ENCODE measurements around the gene FHIT.
"Not testable (repeated sequence)": the region's sequence is repeated elsewhere in the genome, so short reads cannot be mapped to it uniquely, and the experiment has no call there.

Gene FHIT

GRCh38 chr3:59836531-59836930 lies 1414.7 kb downstream of the FHIT start:
- no peak for DNase-seq

- DNase-seq: no peak
Observed at GRCh38 chr3:59832702-59833101, 1418.5 kb downstream of the FHIT start.

- DNase-seq: no peak
Observed at GRCh38 chr3:59832241-59832640, 1419.0 kb downstream of the FHIT start.

- DNase-seq: no peak
Observed at GRCh38 chr3:59831394-59831793, 1419.9 kb downstream of the FHIT start.

- DNase-seq: no peak
Observed at GRCh38 chr3:59829527-59829926, 1421.7 kb downstream of the FHIT start.

- no peak for DNase-seq
Observed at GRCh38 chr3:59824876-59825275, 1426.4 kb downstream of the FHIT start.

GRCh38 chr3:59821274-59821673 lies 1430.0 kb downstream of the FHIT start:
- no peak for DNase-seq

GRCh38 chr3:59820352-59820934 lies 1430.8 kb downstream of the FHIT start:
- DNase-seq: no peak

GRCh38 chr3:59818919-59819300 lies 1432.3 kb downstream of the FHIT start:
- no peak for DNase-seq

- DNase-seq: no peak
Observed at GRCh38 chr3:59818033-59818918, 1433.0 kb downstream of the FHIT start.

- DNase-seq: no peak
Observed at GRCh38 chr3:59817511-59817910, 1433.7 kb downstream of the FHIT start.

- DNase-seq: no peak
Observed at GRCh38 chr3:59816312-59816711, 1434.9 kb downstream of the FHIT start.

- DNase-seq: no peak
Observed at GRCh38 chr3:59813148-59813538, 1438.1 kb downstream of the FHIT start.

GRCh38 chr3:59812237-59813147 lies 1438.8 kb downstream of the FHIT start:
- no peak for DNase-seq

GRCh38 chr3:59811160-59811559 lies 1440.1 kb downstream of the FHIT start:
- no peak for DNase-seq

- DNase-seq: no peak
Observed at GRCh38 chr3:59810606-59811005, 1440.6 kb downstream of the FHIT start.

GRCh38 chr3:59809710-59810444 lies 1441.4 kb downstream of the FHIT start:
- DNase-seq: no peak

- DNase-seq: no peak
Observed at GRCh38 chr3:59809016-59809415, 1442.2 kb downstream of the FHIT start.

- DNase-seq: no peak
Observed at GRCh38 chr3:59808446-59808845, 1442.8 kb downstream of the FHIT start.

GRCh38 chr3:59803268-59803667 lies 1448.0 kb downstream of the FHIT start:
- DNase-seq: no peak

GRCh38 chr3:59802453-59802852 lies 1448.8 kb downstream of the FHIT start:
- not testable (repeated sequence) for DNase-seq

GRCh38 chr3:59802045-59802444 lies 1449.2 kb downstream of the FHIT start:
- DNase-seq: no peak

- DNase-seq: no peak
Observed at GRCh38 chr3:59800481-59800880, 1450.8 kb downstream of the FHIT start.

Measured in NCI-H1694 (cell line).